H9 (cell line): ENCODE results near the gene CLK2. TPM values are rescaled to one million over a fixed set of nuclear protein-coding genes. Genes with fewer than 3 reads are reported as not detected.

Experiments
- DNase-seq: peaks from one replicate; pipeline ENCODE4 v3.0.0-alpha.2; 2017
- H2AFZ ChIP-seq: one replicate; pipeline ENCODE4 v1.6.1; 2013; ENCODE audit warnings: mild to moderate bottlenecking, low read length, control low read depth, moderate library complexity
- H2AK5ac ChIP-seq: 2 replicates; pipeline ENCODE4 v1.6.1; 2013; ENCODE audit warnings: low read length, control low read depth, mixed read lengths; ENCODE audit not compliant: insufficient read length
- H2BK120ac ChIP-seq: one replicate; pipeline ENCODE4 v1.6.1; 2013; ENCODE audit warnings: low read depth, mild to moderate bottlenecking, low read length, control low read depth, inconsistent platforms; ENCODE audit not compliant: poor library complexity, severe bottlenecking
- H2BK12ac ChIP-seq: 2 replicates; pipeline ENCODE4 v1.6.1; 2013; ENCODE audit warnings: low read length, control low read depth, mixed read lengths, low read depth; ENCODE audit not compliant: insufficient read length
- H2BK15ac ChIP-seq: 2 replicates; pipeline ENCODE4 v1.6.1; 2013; ENCODE audit warnings: low read depth, low read length, control low read depth
- H2BK20ac ChIP-seq: one replicate; pipeline ENCODE4 v1.6.1; 2013; ENCODE audit warnings: low read depth, mild to moderate bottlenecking, low read length, control low read depth, inconsistent platforms; ENCODE audit not compliant: poor library complexity, severe bottlenecking
- H2BK5ac ChIP-seq: 2 replicates; pipeline ENCODE4 v1.6.1; 2013; ENCODE audit warnings: low read length, control low read depth, mixed read lengths; ENCODE audit not compliant: insufficient read length
- H3K14ac ChIP-seq: 2 replicates; pipeline ENCODE4 v1.6.1; 2013; ENCODE audit warnings: low read length, control low read depth; ENCODE audit not compliant: insufficient read depth
- H3K18ac ChIP-seq: 2 replicates; pipeline ENCODE4 v1.6.1; 2013; ENCODE audit warnings: low read depth, mild to moderate bottlenecking, mixed read lengths, low read length, control low read depth; ENCODE audit not compliant: insufficient read length
- H3K23ac ChIP-seq: 2 replicates; pipeline ENCODE4 v1.6.1; 2013; ENCODE audit warnings: low read length, control low read depth, mixed read lengths, low read depth; ENCODE audit not compliant: insufficient read length
- H3K23me2 ChIP-seq: 2 replicates; pipeline ENCODE4 v1.6.1; 2013; ENCODE audit warnings: low read depth, mild to moderate bottlenecking, mixed read lengths, low read length, control low read depth; ENCODE audit not compliant: insufficient read length, poor library complexity, severe bottlenecking
- H3K27ac ChIP-seq: 2 replicates; pipeline ENCODE4 v1.5.1; 2013; ENCODE audit warnings: low read length, control low read depth, mixed read lengths, low read depth; ENCODE audit not compliant: insufficient read length
- H3K27me3 ChIP-seq: 2 replicates; pipeline ENCODE4 v1.6.1; 2013; ENCODE audit warnings: low read length, control low read depth, inconsistent platforms; ENCODE audit not compliant: insufficient read depth
- H3K4ac ChIP-seq: 2 replicates; pipeline ENCODE4 v1.6.1; 2013; ENCODE audit warnings: low read depth, mild to moderate bottlenecking, control low read depth, inconsistent platforms, low read length, moderate library complexity
- H3K4me1 ChIP-seq: 2 replicates; pipeline ENCODE4 v1.6.1; 2013; ENCODE audit warnings: low read length, control low read depth, inconsistent platforms; ENCODE audit not compliant: insufficient read depth
- H3K4me2 ChIP-seq: 2 replicates; pipeline ENCODE4 v1.6.1; 2013; ENCODE audit warnings: low read length, control low read depth, mixed read lengths; ENCODE audit not compliant: insufficient read length, insufficient read depth
- H3K56ac ChIP-seq: 2 replicates; pipeline ENCODE4 v1.6.1; 2013; ENCODE audit warnings: low read depth, mild to moderate bottlenecking, mixed read lengths, low read length, control low read depth; ENCODE audit not compliant: insufficient read length
- H3K79me1 ChIP-seq: 2 replicates; pipeline ENCODE4 v1.6.1; 2013; ENCODE audit warnings: low read depth, mild to moderate bottlenecking, moderate library complexity, low read length, control low read depth, inconsistent platforms; ENCODE audit not compliant: insufficient read depth, poor library complexity, severe bottlenecking
- H3K79me2 ChIP-seq: 2 replicates; pipeline ENCODE4 v1.6.1; 2013; ENCODE audit warnings: low read length, control low read depth, inconsistent platforms; ENCODE audit not compliant: insufficient read depth
- H3K9ac ChIP-seq: 2 replicates; pipeline ENCODE4 v1.6.1; 2013; ENCODE audit warnings: low read length, control low read depth, mixed read lengths; ENCODE audit not compliant: insufficient read length; ENCODE audit errors: extremely low read depth
- H3K9me3 ChIP-seq: one replicate; pipeline ENCODE4 v1.6.1; 2013; ENCODE audit warnings: low read depth, low read length, inconsistent platforms; ENCODE audit not compliant: control insufficient read depth
- H3T11ph ChIP-seq: one replicate; pipeline ENCODE4 v1.6.1; 2013; ENCODE audit warnings: mild to moderate bottlenecking, low read length, control low read depth, inconsistent platforms
- H4K20me1 ChIP-seq: one replicate; pipeline ENCODE4 v1.6.1; 2013; ENCODE audit not compliant: control insufficient read depth, insufficient read length, insufficient read depth
- H4K5ac ChIP-seq: 2 replicates; pipeline ENCODE4 v1.6.1; 2013; ENCODE audit warnings: low read depth, mild to moderate bottlenecking, mixed read lengths, low read length, control low read depth; ENCODE audit not compliant: insufficient read length
- H4K8ac ChIP-seq: replicated peaks from 2 replicates; pipeline ENCODE4 v1.6.1; 2013; ENCODE audit warnings: low read length, control low read depth, mixed read lengths, low read depth; ENCODE audit not compliant: insufficient read length
- H4K91ac ChIP-seq: 2 replicates; pipeline ENCODE4 v1.6.1; 2013; ENCODE audit warnings: low read depth, mild to moderate bottlenecking, moderate library complexity, mixed read lengths, low read length, control low read depth; ENCODE audit not compliant: insufficient read length
- H3K27ac Mint-ChIP-seq, 3 experiments: 2 replicates in 2 of 3; 3 replicates in 1 of 3; pipeline ENCODE4 v1.8.0; 2020 to 2021; ENCODE audit warnings: mixed read lengths in 3 of 3, mild to moderate bottlenecking in 1 of 3, moderate library complexity in 1 of 3
- H3K27me3 Mint-ChIP-seq: 2 replicates; pipeline ENCODE4 v1.8.0; 2021; ENCODE audit warnings: low read depth, mild to moderate bottlenecking, moderate library complexity, mixed read lengths
- H3K36me3 Mint-ChIP-seq, 3 experiments: 2 replicates in 2 of 3; 3 replicates in 1 of 3; pipeline ENCODE4 v1.8.0; 2020 to 2021; ENCODE audit warnings: low read depth in 3 of 3, mixed read lengths in 3 of 3; ENCODE audit not compliant: insufficient read depth in 1 of 3
- H3K4me1 Mint-ChIP-seq, 2 experiments: 2 replicates each; pipeline ENCODE4 v1.8.0; 2020; ENCODE audit warnings: mixed read lengths in 2 of 2
- H3K4me3 Mint-ChIP-seq, 2 experiments: 2 replicates in 1 of 2; 3 replicates in 1 of 2; pipeline ENCODE4 v1.8.0; 2020 to 2021; ENCODE audit warnings: mild to moderate bottlenecking in 2 of 2, mixed read lengths in 2 of 2, moderate library complexity in 1 of 2
- H3K9me3 Mint-ChIP-seq, 2 experiments: 2 replicates in 1 of 2; 3 replicates in 1 of 2; pipeline ENCODE4 v1.8.0; 2020; ENCODE audit warnings: mild to moderate bottlenecking in 2 of 2, mixed read lengths in 2 of 2, moderate library complexity in 1 of 2
- WGBS: extraction: QIAGEN DNeasy Blood & Tissue Kit; methylation state at CpG from one replicate; pipeline ENCODE4 v1.1.7; 2013; ENCODE audit warnings: missing lambda C conversion rate, low lambda C conversion rate, mixed read lengths; ENCODE audit not compliant: insufficient read length; ENCODE audit errors: extremely low coverage; 5-methylcytosine and 5-hydroxymethylcytosine counted together
- total RNA-seq: library from RNA; stranded (reverse); gene quantifications from 2 replicates; pipeline ENCODE4 v1.2.1, GENCODE V29; 2021
- TF ChIP-seq, protein P1 (sequence below): fragments of 200-600 bp; sonication (generic); conservative IDR thresholded peaks from 3 replicates; pipeline ENCODE4 v1.8.0; 2021; ENCODE audit warnings: antibody characterized with exemption, mild to moderate bottlenecking

The CLK2 gene
- total RNA-seq, 1 experiment from 2014 or later = 77.5 TPM

DNA sequence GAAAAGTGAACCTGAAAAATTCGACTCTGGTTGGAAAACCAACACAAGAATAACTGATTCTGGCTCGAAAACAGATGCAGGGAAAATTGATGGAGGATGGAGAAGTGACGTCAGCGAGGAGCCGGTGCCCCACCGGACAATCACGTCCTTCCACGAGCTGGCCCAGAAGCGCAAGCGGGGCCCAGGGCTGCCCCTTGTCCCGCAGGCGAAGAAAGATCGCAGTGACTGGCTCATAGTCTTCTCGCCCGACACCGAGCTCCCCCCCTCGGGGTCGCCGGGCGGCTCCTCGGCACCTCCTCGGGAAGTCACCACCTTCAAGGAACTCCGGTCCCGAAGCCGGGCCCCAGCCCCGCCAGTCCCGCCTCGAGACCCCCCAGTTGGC lies 49.3 kb upstream of the CLK2 start:
- Histone ChIP-seq H3K4me2 (peak overlapping the region; percentile 68), H3K79me2 (no peaks in the 10 kb centered on the region), H3K23ac (no peak overlapping the region), H2BK120ac (no peak overlapping the region), H3K27ac (no peak overlapping the region), H4K91ac (no peak overlapping the region), H3K4me1 (peaks cover 2% of the 10 kb centered on the region; the same call in 1 of the 2 replicates), H3K56ac (no peak overlapping the region), H4K20me1 (no peaks in the 10 kb centered on the region), H3K23me2 (peaks cover 31% of the 10 kb centered on the region), H3K9ac (peak overlapping the region; percentile 27), H2BK5ac (no peak overlapping the region), H4K8ac (no peak overlapping the region), H3K79me1 (no peaks in the 10 kb centered on the region), H4K5ac (no peak overlapping the region), H3T11ph (no peak overlapping the region), H2AK5ac (no peak overlapping the region), H3K18ac (no peak overlapping the region), H2BK15ac (no peak overlapping the region), H2AFZ (no peak overlapping the region), H3K4ac (no peak overlapping the region), H2BK12ac (no peak overlapping the region), H3K14ac (no peak overlapping the region), H2BK20ac (no peak overlapping the region), H3K27me3 (no peaks in the 10 kb centered on the region), H3K9me3 (no peaks in the 10 kb centered on the region)
- Mint-ChIP-seq H3K9me3 (no peaks in the 10 kb centered on the region), H3K4me1 (peaks cover 40 to 42% of the 10 kb centered on the region in 2 experiments), H3K27ac (no peak overlapping the region), H3K27me3 (no peaks in the 10 kb centered on the region; the same call in none of the 2 replicates), H3K36me3 (peaks cover 9 to 41% (median 34%) of the 10 kb centered on the region in 3 experiments; a peak in 6 of 7 replicates), H3K4me3 (peak overlapping the region; percentile 86 to 93)
- WGBS = no CpG with 5 or more reads among the region's 28 CpGs
- no peak for DNase-seq
- TF ChIP-seq, protein P1, sequence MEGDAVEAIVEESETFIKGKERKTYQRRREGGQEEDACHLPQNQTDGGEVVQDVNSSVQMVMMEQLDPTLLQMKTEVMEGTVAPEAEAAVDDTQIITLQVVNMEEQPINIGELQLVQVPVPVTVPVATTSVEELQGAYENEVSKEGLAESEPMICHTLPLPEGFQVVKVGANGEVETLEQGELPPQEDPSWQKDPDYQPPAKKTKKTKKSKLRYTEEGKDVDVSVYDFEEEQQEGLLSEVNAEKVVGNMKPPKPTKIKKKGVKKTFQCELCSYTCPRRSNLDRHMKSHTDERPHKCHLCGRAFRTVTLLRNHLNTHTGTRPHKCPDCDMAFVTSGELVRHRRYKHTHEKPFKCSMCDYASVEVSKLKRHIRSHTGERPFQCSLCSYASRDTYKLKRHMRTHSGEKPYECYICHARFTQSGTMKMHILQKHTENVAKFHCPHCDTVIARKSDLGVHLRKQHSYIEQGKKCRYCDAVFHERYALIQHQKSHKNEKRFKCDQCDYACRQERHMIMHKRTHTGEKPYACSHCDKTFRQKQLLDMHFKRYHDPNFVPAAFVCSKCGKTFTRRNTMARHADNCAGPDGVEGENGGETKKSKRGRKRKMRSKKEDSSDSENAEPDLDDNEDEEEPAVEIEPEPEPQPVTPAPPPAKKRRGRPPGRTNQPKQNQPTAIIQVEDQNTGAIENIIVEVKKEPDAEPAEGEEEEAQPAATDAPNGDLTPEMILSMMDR = no peak
